Activated naive CD8-positive, alpha-beta T cell treated with anti-CD3 and anti-CD28 coated beads, Interleukin-2, amount 10 ng/mL, durations not matched to agents 7 days and 5 days (primary cell): Measurements from ENCODE around the gene PARP16. TPM values are rescaled to one million over a fixed set of nuclear protein-coding genes. Genes with fewer than 3 reads are reported as not detected.
"Not testable (repeated sequence)": the region's sequence is repeated elsewhere in the genome, so short reads cannot be mapped to it uniquely, and the experiment has no call there.

Experiments used
- ATAC-seq: fragments of 150-1000 bp; cut with Tn5 transposase; one replicate; pipeline ENCODE4 v1.10.0; 2021; ENCODE audit warnings: low read depth, moderate library complexity
- POLR2A ChIA-PET: fragments of 350-600 bp; sonication (Branson Sonifier 250); formaldehyde crosslinking; loops from one replicate; lab custom pipeline; 2021; ENCODE audit warnings: antibody characterized with exemption; lab: Charles Lee
- DNase-seq: peaks from one replicate; pipeline ENCODE4 v3.0.0; 2021
- H3K27ac Mint-ChIP-seq: one replicate; pipeline ENCODE4 v1.8.0; 2022; ENCODE audit warnings: mild to moderate bottlenecking, mixed read lengths
- H3K27me3 Mint-ChIP-seq: one replicate; pipeline ENCODE4 v1.8.0; 2022; ENCODE audit warnings: mild to moderate bottlenecking, moderate library complexity, mixed read lengths
- H3K36me3 Mint-ChIP-seq: one replicate; pipeline ENCODE4 v1.8.0; 2021; ENCODE audit warnings: mild to moderate bottlenecking, mixed read lengths
- H3K4me1 Mint-ChIP-seq: one replicate; pipeline ENCODE4 v1.8.0; 2021; ENCODE audit warnings: mixed read lengths
- H3K4me3 Mint-ChIP-seq: one replicate; pipeline ENCODE4 v1.8.0; 2022; ENCODE audit warnings: mild to moderate bottlenecking, moderate library complexity, mixed read lengths
- H3K9me3 Mint-ChIP-seq: one replicate; pipeline ENCODE4 v1.8.0; 2021; ENCODE audit warnings: mixed read lengths
- total RNA-seq, 2 experiments: library from RNA; stranded (reverse); gene quantifications; one replicate each; pipeline ENCODE4 v1.2.3, GENCODE V29; 2021

The PARP16 gene
- total RNA-seq, 2 experiments from 2014 or later: 17.7 to 20.4 TPM

GRCh38 chr15:65286069-65286703 lies 497 bp downstream of the PARP16 start:
- H3K27ac Mint-ChIP-seq: peak overlapping the region; percentile 83
- H3K4me1 Mint-ChIP-seq: peaks cover 31% of the 10 kb centered on the region
- H3K36me3 Mint-ChIP-seq: peaks cover 14% of the 10 kb centered on the region
- no peaks in the 10 kb centered on the region for H3K27me3 Mint-ChIP-seq
- H3K9me3 Mint-ChIP-seq: no peaks in the 10 kb centered on the region
- DNase-seq: no peak
- POLR2A ChIA-PET: interaction anchor here (0.6 to 4.4 kb wide), 14 partner anchors 9 to 558 kb away, joined by 3 to 112 read pairs (median 6); partner anchors contain the start of genes CLPX, DPP8, PDCD7 and RNU5A-1
- peak; percentile 16 for ATAC-seq
- H3K4me3 Mint-ChIP-seq: peak overlapping the region; percentile 75

- no peaks in the 10 kb centered on the region for H3K9me3 Mint-ChIP-seq
- H3K27me3 Mint-ChIP-seq: no peaks in the 10 kb centered on the region
- DNase-seq (no peak), ATAC-seq (no peak)
- peaks cover 14% of the 10 kb centered on the region for H3K36me3 Mint-ChIP-seq
- peak overlapping the region; percentile 83 for H3K27ac Mint-ChIP-seq
- POLR2A ChIA-PET: interaction anchor here (0.6 to 4.4 kb wide), 12 partner anchors 10 to 1323 kb away, joined by 3 to 112 read pairs (median 8); partner anchors contain the start of genes CLPX, PDCD7, RNU5A-1 and RNU5B-1
- H3K4me3 Mint-ChIP-seq: peak overlapping the region; percentile 75
- H3K4me1 Mint-ChIP-seq: peaks cover 31% of the 10 kb centered on the region
Measured at GRCh38 chr15:65285291-65286068, 1.2 kb downstream of the PARP16 start.

- DNase-seq (no peak), ATAC-seq (no peak)
- Mint-ChIP-seq H3K27ac (peak overlapping the region; percentile 7), H3K36me3 (peaks cover 17% of the 10 kb centered on the region), H3K27me3 (no peaks in the 10 kb centered on the region), H3K9me3 (no peaks in the 10 kb centered on the region), H3K4me1 (peaks cover 32% of the 10 kb centered on the region), H3K4me3 (no peak overlapping the region)
- POLR2A ChIA-PET: interaction anchor here (0.5 to 5.4 kb wide), 5 partner anchors 8 to 1108 kb away, joined by 4 to 39 read pairs (median 4); partner anchors contain the start of gene PARP16
Measured at GRCh38 chr15:65278480-65278879, 8.2 kb downstream of the PARP16 start.

- POLR2A ChIA-PET: interaction anchor here (1.1 to 5.4 kb wide), 2 partner anchors 9 to 28 kb away, joined by 3 to 39 read pairs; partner anchors contain the start of genes PARP16 and RNU5B-1
- ATAC-seq (no peak), DNase-seq (no peak)
- Mint-ChIP-seq H3K4me3 (no peak overlapping the region), H3K36me3 (peaks cover 8% of the 10 kb centered on the region), H3K4me1 (peaks cover 25% of the 10 kb centered on the region), H3K27me3 (no peaks in the 10 kb centered on the region), H3K27ac (no peak overlapping the region), H3K9me3 (no peaks in the 10 kb centered on the region)
Measured at GRCh38 chr15:65277015-65277414, 9.7 kb downstream of the PARP16 start.

- DNase-seq (no peak), ATAC-seq (peak; percentile 12)
- no peaks in the 10 kb centered on the region for H3K9me3 Mint-ChIP-seq
- POLR2A ChIA-PET: interaction anchor here (0.7 to 5.4 kb wide), 3 partner anchors 10 to 29 kb away, joined by 3 to 39 read pairs (median 5); partner anchors contain the start of genes PARP16 and RNU5B-1
- H3K27me3 Mint-ChIP-seq: no peaks in the 10 kb centered on the region
- H3K27ac Mint-ChIP-seq: no peak overlapping the region
- H3K4me3 Mint-ChIP-seq: no peak overlapping the region
- peaks cover 8% of the 10 kb centered on the region for H3K36me3 Mint-ChIP-seq
- H3K4me1 Mint-ChIP-seq: peaks cover 25% of the 10 kb centered on the region
Measured at GRCh38 chr15:65275728-65276126, 11.0 kb downstream of the PARP16 start.

- POLR2A ChIA-PET: interaction anchor here (0.9 to 5.4 kb wide), 2 partner anchors 11 to 29 kb away, joined by 5 to 39 read pairs; partner anchors contain the start of genes PARP16 and RNU5B-1
- Mint-ChIP-seq H3K36me3 (peaks cover 10% of the 10 kb centered on the region), H3K9me3 (no peaks in the 10 kb centered on the region), H3K4me3 (peak overlapping the region; percentile 8), H3K4me1 (peaks cover 25% of the 10 kb centered on the region), H3K27me3 (no peaks in the 10 kb centered on the region), H3K27ac (peak overlapping the region; percentile 69)
- peak; percentile 81 for ATAC-seq
- no peak for DNase-seq
Measured at GRCh38 chr15:65275104-65275727, 11.5 kb downstream of the PARP16 start.

- not testable (repeated sequence) for H3K9me3 Mint-ChIP-seq, H3K4me3 Mint-ChIP-seq, H3K27me3 Mint-ChIP-seq, H3K27ac Mint-ChIP-seq, H3K36me3 Mint-ChIP-seq, DNase-seq
- ATAC-seq: peak; percentile 24
- peaks cover 13% of the 10 kb centered on the region for H3K4me1 Mint-ChIP-seq
- POLR2A ChIA-PET: interaction anchor here (0.5 to 1.4 kb wide), 2 partner anchors 16 to 25 kb away, joined by 5 to 6 read pairs; partner anchors contain the start of gene PARP16
Measured at GRCh38 chr15:65270811-65271545, 15.7 kb downstream of the PARP16 start.

GRCh38 chr15:65268411-65268810 lies 18.3 kb downstream of the PARP16 start:
- Mint-ChIP-seq H3K36me3 (peaks cover 5% of the 10 kb centered on the region), H3K27ac (no peak overlapping the region), H3K4me1 (peaks cover 2% of the 10 kb centered on the region), H3K4me3 (no peak overlapping the region), H3K27me3 (no peaks in the 10 kb centered on the region), H3K9me3 (no peaks in the 10 kb centered on the region)
- ATAC-seq (no peak), DNase-seq (no peak)
- POLR2A ChIA-PET: no interaction called here

GRCh38 chr15:65266469-65266868 lies 20.2 kb downstream of the PARP16 start:
- Mint-ChIP-seq H3K36me3 (peaks cover 7% of the 10 kb centered on the region), H3K4me1 (peaks cover 2% of the 10 kb centered on the region), H3K27ac (no peak overlapping the region), H3K9me3 (no peaks in the 10 kb centered on the region), H3K4me3 (no peak overlapping the region), H3K27me3 (no peaks in the 10 kb centered on the region)
- DNase-seq (no peak), ATAC-seq (no peak)
- POLR2A ChIA-PET: no interaction called here

GRCh38 chr15:65264863-65265430 lies 21.7 kb downstream of the PARP16 start:
- Mint-ChIP-seq H3K27ac (no peak overlapping the region), H3K4me1 (peaks cover 2% of the 10 kb centered on the region), H3K4me3 (no peak overlapping the region), H3K9me3 (no peaks in the 10 kb centered on the region), H3K27me3 (no peaks in the 10 kb centered on the region), H3K36me3 (peaks cover 5% of the 10 kb centered on the region)
- no peak for ATAC-seq
- POLR2A ChIA-PET: no interaction called here
- DNase-seq: no peak

- Mint-ChIP-seq H3K27ac (no peak overlapping the region), H3K9me3 (no peaks in the 10 kb centered on the region), H3K36me3 (peaks cover 9% of the 10 kb centered on the region), H3K4me3 (no peak overlapping the region), H3K27me3 (no peaks in the 10 kb centered on the region), H3K4me1 (peaks cover 2% of the 10 kb centered on the region)
- POLR2A ChIA-PET: no interaction called here
- DNase-seq (no peak), ATAC-seq (no peak)
Measured at GRCh38 chr15:65263313-65263712, 23.4 kb downstream of the PARP16 start.

- Mint-ChIP-seq H3K27ac (no peak overlapping the region), H3K27me3 (no peaks in the 10 kb centered on the region), H3K4me1 (no peaks in the 10 kb centered on the region), H3K36me3 (peaks cover 9% of the 10 kb centered on the region), H3K9me3 (no peaks in the 10 kb centered on the region), H3K4me3 (no peak overlapping the region)
- POLR2A ChIA-PET: no interaction called here
- ATAC-seq: no peak
- DNase-seq: no peak
Measured at GRCh38 chr15:65260968-65261367, 25.7 kb downstream of the PARP16 start.
